Measurements from ENCODE around the gene HDAC9.

GRCh38 chr7:18626086-18626485, 130.5 kb downstream of the HDAC9 start:
- TF ChIP-seq CTCF (IDR thresholded peaks at IDR 0.05 in 4 of 5, conservative IDR thresholded peaks at IDR 0.05 in 1 of 5) (no peak), POLR2A (IDR thresholded peaks at IDR 0.05) (no peak)
